ENCODE data around the gene DNAH1. TPM values are rescaled to one million over a fixed set of nuclear protein-coding genes. Genes with fewer than 3 reads are reported as not detected.

DNAH1 gene
- total RNA-seq, 2 donors from 2014 or later = 12.8 to 14.1 TPM

DNA sequence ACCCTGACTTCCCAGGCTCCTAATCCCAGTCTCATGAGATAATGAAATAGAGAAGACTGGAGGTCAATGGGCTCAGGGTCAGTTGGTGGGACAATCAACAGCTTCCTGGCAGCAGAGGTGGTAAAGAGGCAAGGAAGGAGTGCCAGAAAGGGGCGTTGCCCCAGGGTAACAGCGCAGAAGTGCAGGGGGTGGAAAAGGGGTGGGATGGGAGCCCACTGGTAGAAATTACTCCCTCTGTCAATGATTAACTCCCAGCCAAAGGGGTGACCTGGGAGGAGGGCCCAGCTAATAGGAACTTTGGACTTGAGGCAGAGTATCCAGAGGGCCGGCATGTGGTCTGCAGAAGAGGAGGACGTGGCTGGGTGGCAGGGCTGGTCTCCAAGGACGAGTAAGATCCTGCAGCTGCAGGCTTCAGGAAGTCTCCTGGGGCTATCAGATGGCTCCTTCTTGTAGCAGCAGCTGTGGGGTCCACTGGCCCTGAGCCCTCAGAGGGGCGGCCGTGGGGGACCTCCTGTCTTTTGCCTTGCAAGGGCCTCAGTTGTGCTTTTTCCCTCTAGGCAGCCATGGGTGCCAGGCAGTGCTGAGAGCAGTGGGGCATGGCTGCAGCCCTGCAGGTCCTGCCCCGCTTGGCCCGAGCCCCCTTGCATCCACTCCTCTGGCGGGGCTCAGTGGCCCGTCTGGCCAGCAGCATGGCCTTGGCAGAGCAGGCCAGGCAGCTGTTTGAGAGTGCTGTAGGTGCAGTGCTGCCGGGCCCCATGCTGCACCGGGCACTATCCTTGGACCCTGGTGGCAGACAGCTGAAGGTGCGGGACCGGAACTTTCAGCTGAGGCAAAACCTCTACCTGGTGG, 26.1 kb upstream of the DNAH1 start:
- ATAC-seq = peak; percentile 69
- intact Hi-C loops (cut with DNase I, micrococcal nuclease) = no loop called here
- peak; percentile 74 to 86 for DNase-seq

GRCh38 chr3:52290596-52291507, 25.3 kb upstream of the DNAH1 start:
- DNase-seq (peak in 1 of 2 donors; percentile 36), ATAC-seq (no peak)
- intact Hi-C loops (cut with DNase I, micrococcal nuclease) = no loop called here

GRCh38 chr3:52291508-52292181, 24.5 kb upstream of the DNAH1 start:
- DNase-seq = no peak
- no peak for ATAC-seq
- intact Hi-C loops (cut with DNase I, micrococcal nuclease) = no loop called here

GRCh38 chr3:52292247-52293065, 23.7 kb upstream of the DNAH1 start:
- no peak for ATAC-seq
- DNase-seq = no peak
- intact Hi-C loops (cut with DNase I, micrococcal nuclease) = no loop called here

DNA sequence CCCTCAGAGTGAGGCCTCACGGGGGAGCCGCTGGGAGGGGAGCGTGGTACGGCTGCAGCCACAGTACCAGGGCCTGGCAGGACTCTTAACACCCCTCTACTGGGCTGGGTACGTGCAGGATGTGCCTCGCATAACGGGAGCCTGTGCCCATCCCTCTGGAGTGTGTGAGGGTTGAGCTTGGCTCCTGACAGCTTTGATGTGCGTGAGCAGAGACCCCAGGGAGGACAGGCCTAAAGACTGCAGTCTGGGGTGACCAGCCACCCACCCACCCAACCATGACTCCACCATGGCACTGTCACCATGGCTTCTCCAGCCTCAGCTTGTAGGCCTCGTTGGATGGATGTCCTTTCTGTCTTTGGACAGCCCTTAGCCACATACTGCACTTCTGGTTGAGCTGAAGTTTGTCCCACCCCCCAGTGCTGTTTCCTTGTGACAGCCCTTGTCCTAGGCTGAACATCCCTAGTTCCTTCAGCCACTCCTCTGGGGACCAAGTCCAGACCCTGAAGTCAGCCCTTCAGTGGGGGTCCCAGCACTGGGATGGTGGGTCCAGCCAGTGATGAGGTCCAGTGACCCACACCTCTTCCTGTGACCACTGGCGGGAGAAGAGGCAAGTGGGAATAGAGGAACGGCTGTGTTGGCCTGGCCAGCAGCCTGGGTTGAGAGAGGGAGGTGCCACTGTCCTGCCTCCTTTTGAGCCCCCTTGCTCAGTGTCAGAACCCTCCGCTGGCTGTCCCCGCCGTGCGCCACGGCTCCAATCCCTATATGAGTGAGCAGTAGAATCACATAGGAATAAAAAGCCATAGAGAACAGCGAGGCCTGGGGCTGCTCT, 22.4 kb upstream of the DNAH1 start:
- DNase-seq (no peak), ATAC-seq (no peak)
- intact Hi-C loops (cut with DNase I, micrococcal nuclease) = no loop called here

DNA sequence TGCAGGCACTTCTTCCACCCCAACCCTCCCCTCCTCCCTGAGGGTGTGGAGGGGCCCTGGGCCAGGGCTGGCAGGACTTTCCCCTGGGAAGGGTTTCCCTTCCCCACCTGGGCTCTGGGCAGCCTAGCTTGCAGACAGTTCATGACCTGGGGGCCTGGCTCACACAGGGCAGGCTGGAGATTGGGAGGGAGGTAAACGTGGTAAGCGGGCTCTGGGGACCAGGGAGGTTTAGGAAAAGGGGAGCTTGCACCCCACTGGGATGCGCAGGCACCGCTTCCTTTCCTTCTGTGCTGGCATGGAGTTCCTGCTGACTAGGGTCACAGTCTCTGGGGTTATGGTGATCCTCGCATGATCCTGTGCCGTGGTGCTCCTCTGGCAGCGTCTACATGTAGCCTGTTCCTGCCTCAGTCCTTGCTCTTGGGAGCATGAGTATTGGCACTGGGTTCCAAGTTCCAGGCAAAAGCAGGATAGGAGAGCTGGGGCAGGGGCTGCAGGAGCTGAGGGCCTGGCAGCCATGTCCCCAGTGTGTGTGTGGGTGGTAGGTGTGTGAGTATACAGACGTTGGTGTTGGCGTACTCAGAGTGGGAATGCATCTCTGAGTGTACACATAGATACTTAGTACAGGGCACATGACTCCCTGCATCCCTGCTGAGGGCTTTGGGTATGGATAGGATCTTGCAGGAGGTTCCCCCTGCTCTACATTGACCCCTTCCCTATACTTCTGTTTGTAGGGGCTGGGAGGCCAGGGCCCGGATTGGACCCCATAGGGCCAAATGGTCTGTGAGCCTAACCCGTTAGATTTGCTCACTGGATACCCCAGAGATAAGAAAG, 21.6 kb upstream of the DNAH1 start:
- DNase-seq (no peak), ATAC-seq (no peak)
- intact Hi-C loops (cut with DNase I, micrococcal nuclease) = no loop called here

DNA sequence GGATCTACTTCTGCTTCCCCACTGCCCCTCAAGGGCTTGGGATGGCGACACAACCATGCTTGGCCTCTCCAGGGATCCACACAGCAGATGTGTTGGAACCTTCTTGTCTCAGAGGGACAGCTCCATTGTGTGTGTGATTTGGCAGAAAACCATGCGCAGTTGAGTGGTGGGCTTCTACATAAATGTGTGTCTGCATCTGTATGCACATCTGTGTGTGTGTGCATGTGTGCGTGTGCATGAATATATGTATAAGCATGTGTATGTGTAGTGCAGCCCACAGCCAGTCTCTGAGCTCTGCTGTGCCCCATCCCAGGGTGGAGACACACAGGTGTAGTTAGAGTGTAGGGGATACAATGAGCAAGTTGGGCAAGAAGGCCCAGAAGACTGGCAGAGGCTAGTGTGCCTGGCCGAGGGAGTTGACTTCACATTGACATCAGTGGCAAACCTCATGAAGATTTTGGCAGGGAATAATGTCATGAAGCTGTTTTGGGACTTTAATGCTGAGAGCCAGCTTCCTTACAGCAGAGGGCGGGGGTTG, 20.4 kb upstream of the DNAH1 start:
- ATAC-seq (no peak), DNase-seq (no peak)
- intact Hi-C loops (cut with DNase I, micrococcal nuclease) = no loop called here

- intact Hi-C loops (cut with DNase I, micrococcal nuclease) = no loop called here
- ATAC-seq (no peak), DNase-seq (no peak)
Observed at GRCh38 chr3:52297242-52298148, 18.6 kb upstream of the DNAH1 start.

DNA sequence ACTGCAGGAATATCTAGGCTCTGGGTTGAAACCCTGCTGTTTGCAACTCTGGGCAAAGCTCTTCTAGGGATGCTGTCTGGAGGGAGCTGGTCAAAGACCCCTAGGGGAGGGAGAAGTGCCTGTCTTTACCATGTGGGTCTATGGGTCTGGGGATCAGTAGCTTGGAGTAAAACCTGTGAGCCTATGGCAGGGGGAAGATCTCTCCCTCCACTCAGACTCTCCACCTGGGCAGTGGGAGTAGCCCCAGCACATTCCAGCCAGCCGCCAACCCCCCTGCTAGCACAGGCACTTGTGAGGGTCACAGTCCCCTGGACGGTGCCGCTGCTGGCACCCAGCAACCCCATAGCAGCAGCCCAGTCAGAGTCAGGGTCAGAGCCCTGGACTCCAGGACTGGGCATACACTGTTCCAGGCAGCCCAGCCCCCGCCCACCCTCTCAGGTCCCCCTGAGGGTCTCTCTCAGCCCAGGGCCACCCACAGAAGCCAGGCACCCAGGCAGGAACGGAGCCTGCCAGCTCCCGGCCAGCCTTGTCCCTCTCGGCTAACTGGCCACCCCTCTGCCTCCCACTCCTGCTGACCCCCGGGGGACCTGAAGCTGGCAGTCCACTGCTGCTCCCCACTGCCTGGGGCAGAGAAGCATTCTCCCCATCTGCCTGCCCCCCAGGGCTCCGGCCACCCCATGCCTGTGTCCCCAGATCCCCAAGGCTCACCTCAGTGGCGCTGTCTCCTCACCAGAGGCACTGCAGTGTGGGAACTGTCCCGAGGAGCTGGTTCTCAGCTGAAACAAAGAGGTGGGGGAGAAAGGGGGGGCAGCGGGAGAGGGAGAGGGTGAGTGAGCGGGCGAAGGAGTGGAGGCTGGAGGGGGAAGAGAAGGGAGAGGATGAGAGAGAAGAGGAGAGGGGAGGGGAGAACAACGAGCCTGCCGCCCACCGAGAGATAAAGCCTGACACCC, 17.7 kb upstream of the DNAH1 start:
- DNase-seq (no peak), ATAC-seq (peak; percentile 10)
- intact Hi-C loops (cut with DNase I, micrococcal nuclease) = no loop called here

DNA sequence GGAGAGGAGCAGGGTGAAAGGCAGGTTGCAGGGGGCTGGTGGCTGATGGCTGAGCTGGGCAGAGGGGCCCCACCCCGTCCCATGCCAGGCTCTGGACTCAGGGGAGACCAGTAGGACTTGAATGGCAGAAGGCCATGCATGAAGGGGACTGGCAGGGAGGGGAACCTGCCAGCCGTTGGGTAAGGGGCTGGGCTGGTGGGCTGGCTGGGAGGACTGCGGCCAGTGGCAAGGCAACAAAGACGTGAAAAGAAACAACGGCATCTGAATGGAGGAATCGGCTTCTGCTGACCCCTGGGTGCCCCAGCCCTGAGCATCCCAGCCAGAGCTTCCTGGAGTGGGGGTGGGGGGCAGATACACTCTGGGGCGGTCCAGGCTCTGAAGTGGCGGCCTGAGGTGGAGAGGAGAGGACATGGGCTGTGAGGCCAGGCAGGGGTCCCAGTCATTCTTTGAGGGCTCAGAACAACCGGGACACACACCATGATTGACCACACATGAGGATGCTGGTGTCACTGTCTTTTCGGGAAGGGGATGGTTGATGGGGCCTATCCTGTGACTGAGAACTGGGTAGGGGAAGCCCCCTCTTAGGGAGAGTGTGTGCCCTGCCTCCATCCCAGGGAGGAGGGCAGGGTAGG, 16.8 kb upstream of the DNAH1 start:
- intact Hi-C loops (cut with DNase I, micrococcal nuclease) = no loop called here
- no peak for DNase-seq
- ATAC-seq = peak; percentile 20

- intact Hi-C loops (cut with DNase I, micrococcal nuclease) = no loop called here
- peak; percentile 54 for ATAC-seq
- no peak for DNase-seq
Observed at GRCh38 chr3:52299879-52300611, 16.1 kb upstream of the DNAH1 start.

- intact Hi-C loops (cut with DNase I, micrococcal nuclease) = no loop called here
- no peak for ATAC-seq
- no peak for DNase-seq
Observed at GRCh38 chr3:52302426-52303145, 13.5 kb upstream of the DNAH1 start.

GRCh38 chr3:52303811-52304210, 12.3 kb upstream of the DNAH1 start:
- ATAC-seq (no peak), DNase-seq (no peak)
- intact Hi-C loops (cut with DNase I, micrococcal nuclease) = no loop called here
